IPS DF 4.7 (cell line): ENCODE measurements around the gene RFNG.

ENCODE experiments used
- DNase-seq: peaks from one replicate; pipeline ENCODE4 v3.0.0-alpha.2; 2013; ENCODE audit warnings: low spot score; ENCODE audit errors: extremely low read depth

RFNG gene

GRCh38 chr17:82001571-82002056 lies 50.0 kb downstream of the RFNG start:
- DNase-seq, result no peak

- no peak for DNase-seq
Observed at GRCh38 chr17:82000803-82001570, 50.6 kb downstream of the RFNG start.

GRCh38 chr17:81999976-82000802 lies 51.4 kb downstream of the RFNG start:
- no peak for DNase-seq

- DNase-seq, result no peak
Observed at GRCh38 chr17:81999587-81999975, 52.0 kb downstream of the RFNG start.

GRCh38 chr17:81998691-81999438 lies 52.7 kb downstream of the RFNG start:
- no peak for DNase-seq

GRCh38 chr17:81998212-81998611 lies 53.4 kb downstream of the RFNG start:
- no peak for DNase-seq
